ENCODE measurements around the gene CEACAM20. TPM values are rescaled to one million over a fixed set of nuclear protein-coding genes. Genes with fewer than 3 reads are reported as not detected.
A peak's percentile ranks its signal among the peaks of the same experiment; 100 is the strongest.

CEACAM20 gene
- total and polyA plus RNA-seq, 2 of the 13 experiments (the other 11 are each of a cell fraction or from before 2014, with no cell fraction given), result 0.04 TPM; not detected in 1

GRCh38 chr19:44570984-44571684 lies 41.7 kb upstream of the CEACAM20 start (continued):
- no peak for TF ChIP-seq ZNF407 (CRISPR knock-in tag; IDR thresholded peaks at IDR 0.05; ENCODE audit: not compliant biosample characterization)
- no peak for TF ChIP-seq TCF12 (IDR thresholded peaks at IDR 0.05)
- no peak for TF ChIP-seq TCF12 (CRISPR knock-in tag; IDR thresholded peaks at IDR 0.05)
- no peak for TF ChIP-seq ZBTB14 (CRISPR knock-in tag; IDR thresholded peaks at IDR 0.05)
- peak; percentile 52; the same call in 1 of the 2 replicates for TF ChIP-seq YEATS4 (CRISPR knock-in tag; IDR thresholded peaks at IDR 0.05; ENCODE audit: borderline replicate concordance)
- no peak for TF ChIP-seq GATA4 (IDR thresholded peaks at IDR 0.05; ENCODE audit: borderline replicate concordance, low read depth)
- no peak for TF ChIP-seq ZNF720 (CRISPR knock-in tag; IDR thresholded peaks at IDR 0.05)
- TF ChIP-seq ZNF503 (CRISPR knock-in tag; IDR thresholded peaks at IDR 0.05), result no peak
- peak; percentile 20 for TF ChIP-seq ZMYM2 (CRISPR knock-in tag; IDR thresholded peaks at IDR 0.05)
- no peak for TF ChIP-seq ZNF639 (CRISPR knock-in tag; conservative IDR thresholded peaks at IDR 0.05)
- TF ChIP-seq PITX1 (CRISPR knock-in tag; IDR thresholded peaks at IDR 0.05), result peak; percentile 74; the same call in 1 of the 2 replicates
- TF ChIP-seq STAG1 (CRISPR knock-in tag; IDR thresholded peaks at IDR 0.05), result peak; percentile 73
- peak; percentile 29; the same call in 1 of the 2 replicates for TF ChIP-seq HDAC1 (CRISPR knock-in tag; IDR thresholded peaks at IDR 0.05)

Data from HepG2 (cell line).